Loucy (cell line): ENCODE results near the gene RNF130.

Experiments
- EZH2phosphoT487 ChIP-seq: fragments of 200-600 bp; IDR thresholded peaks from 2 replicates; pipeline ENCODE4 v1.6.1; 2018; ENCODE audit warnings: antibody characterized with exemption, mild to moderate bottlenecking, moderate library complexity, borderline replicate concordance
- TF ChIP-seq, protein P1 (sequence below): fragments of 200-600 bp; sonication (generic); conservative IDR thresholded peaks from 2 replicates; pipeline ENCODE4 v1.5.1; 2014; ENCODE audit warnings: mild to moderate bottlenecking, antibody characterized with exemption, low read length

DNA sequence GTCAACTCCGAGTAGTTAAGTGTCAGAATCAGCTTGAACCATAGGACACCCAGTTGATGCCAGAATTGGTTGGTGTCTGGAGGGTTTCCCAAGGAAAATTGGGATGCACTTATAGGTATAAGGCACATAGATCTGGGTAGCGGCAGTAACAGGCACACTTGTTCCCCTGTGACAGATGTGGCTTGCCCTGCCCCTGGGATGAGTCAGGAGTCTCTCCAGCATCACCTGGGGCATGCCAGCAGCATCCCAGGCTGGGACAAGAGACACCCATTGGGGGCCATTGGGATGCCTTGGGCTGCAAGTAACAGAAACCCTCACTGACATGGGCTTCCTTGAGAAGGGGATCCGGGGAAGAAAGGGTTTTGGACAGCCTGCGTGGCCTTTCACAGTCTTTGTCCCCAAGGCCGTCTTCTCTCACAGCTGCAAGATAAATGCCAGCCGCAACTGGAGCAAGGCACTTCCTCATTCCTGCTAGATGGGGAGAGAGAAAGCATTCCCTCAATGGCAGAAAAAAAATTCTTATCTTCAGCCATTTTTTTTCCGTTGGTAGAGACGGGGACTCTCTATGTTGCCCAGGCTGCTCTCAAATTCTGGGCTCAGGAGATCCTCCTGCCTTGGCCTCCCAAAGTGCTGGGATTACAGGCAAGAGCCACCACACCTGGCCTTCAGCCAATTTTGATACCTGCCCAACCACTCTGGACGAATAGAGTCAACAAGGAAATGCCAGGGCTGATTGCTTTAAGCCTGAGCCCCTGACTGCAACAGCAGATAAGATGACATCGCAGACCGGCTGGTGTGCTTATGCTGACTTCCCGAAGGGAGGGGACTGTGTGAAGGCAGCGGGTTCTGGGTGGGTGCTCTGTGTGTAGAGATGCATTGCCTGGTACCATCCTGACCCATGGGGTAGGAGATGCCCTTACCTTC, 13.3 kb upstream of the RNF130 start:
- TF ChIP-seq, protein P1, sequence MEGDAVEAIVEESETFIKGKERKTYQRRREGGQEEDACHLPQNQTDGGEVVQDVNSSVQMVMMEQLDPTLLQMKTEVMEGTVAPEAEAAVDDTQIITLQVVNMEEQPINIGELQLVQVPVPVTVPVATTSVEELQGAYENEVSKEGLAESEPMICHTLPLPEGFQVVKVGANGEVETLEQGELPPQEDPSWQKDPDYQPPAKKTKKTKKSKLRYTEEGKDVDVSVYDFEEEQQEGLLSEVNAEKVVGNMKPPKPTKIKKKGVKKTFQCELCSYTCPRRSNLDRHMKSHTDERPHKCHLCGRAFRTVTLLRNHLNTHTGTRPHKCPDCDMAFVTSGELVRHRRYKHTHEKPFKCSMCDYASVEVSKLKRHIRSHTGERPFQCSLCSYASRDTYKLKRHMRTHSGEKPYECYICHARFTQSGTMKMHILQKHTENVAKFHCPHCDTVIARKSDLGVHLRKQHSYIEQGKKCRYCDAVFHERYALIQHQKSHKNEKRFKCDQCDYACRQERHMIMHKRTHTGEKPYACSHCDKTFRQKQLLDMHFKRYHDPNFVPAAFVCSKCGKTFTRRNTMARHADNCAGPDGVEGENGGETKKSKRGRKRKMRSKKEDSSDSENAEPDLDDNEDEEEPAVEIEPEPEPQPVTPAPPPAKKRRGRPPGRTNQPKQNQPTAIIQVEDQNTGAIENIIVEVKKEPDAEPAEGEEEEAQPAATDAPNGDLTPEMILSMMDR, result no peak
- TF ChIP-seq EZH2phosphoT487, result no peak
